B cell (primary cell): ENCODE results near the gene RNF26. TPM values are rescaled to one million over a fixed set of nuclear protein-coding genes. Genes with fewer than 3 reads are reported as not detected.

ENCODE experiments used
- ATAC-seq: fragments of 200-7000 bp; cut with Tn5 transposase; one replicate; pipeline ENCODE4 v1.10.0; 2021; ENCODE audit warnings: low read depth, mild to moderate bottlenecking, moderate number of reproducible peaks, moderate library complexity
- CTCF ChIA-PET: fragments of 350-600 bp; sonication (Branson Sonifier 250); formaldehyde crosslinking; loops from one replicate; lab custom pipeline; 2021; ENCODE audit warnings: antibody characterized with exemption, inconsistent platforms; lab: Charles Lee
- POLR2A ChIA-PET: fragments of 350-600 bp; sonication (Branson Sonifier 250); formaldehyde crosslinking; loops from one replicate; lab custom pipeline; 2021; ENCODE audit warnings: antibody characterized with exemption; lab: Charles Lee
- DNase-seq: peaks from one replicate; pipeline ENCODE4 v3.0.0; 2013
- H2AFZ ChIP-seq: 2 replicates; pipeline ENCODE4 v1.6.1; 2012; ENCODE audit warnings: mild to moderate bottlenecking, low read depth, low read length; ENCODE audit not compliant: insufficient read depth, poor library complexity, severe bottlenecking
- H3K27ac ChIP-seq, 2 donors: 1 replicate in 1 of 2; 2 replicates in 1 of 2; pipeline ENCODE4 v1.5.1; 2012 to 2013; ENCODE audit warnings: low read length in 2 of 2, mild to moderate bottlenecking in 2 of 2, moderate library complexity in 1 of 2
- H3K27me3 ChIP-seq, 4 experiments: fragments of 200-600 bp in 1 of 4; sonication (generic) in 1 of 4; replicated peaks in 1 of 4; 1 replicate in 2 of 4; 2 replicates in 2 of 4; pipeline versions ENCODE4 v1.6.1 to v1.7.0; 2013 to 2016; ENCODE audit warnings: low read length in 3 of 4, mild to moderate bottlenecking in 2 of 4, mixed read lengths in 1 of 4, moderate library complexity in 1 of 4; ENCODE audit not compliant: insufficient read depth in 4 of 4, control insufficient read depth in 3 of 4; ENCODE audit errors: control extremely low read depth in 1 of 4
- H3K36me3 ChIP-seq, 2 experiments: replicated peaks in 1 of 2; 1 replicate in 1 of 2; 2 replicates in 1 of 2; pipeline versions ENCODE4 v1.6.1 to v1.7.1; 2013; ENCODE audit warnings: low read length in 1 of 2; ENCODE audit not compliant: insufficient read depth in 2 of 2, control insufficient read depth in 1 of 2; ENCODE audit errors: control extremely low read depth in 1 of 2, extremely low read depth in 1 of 2
- H3K4me1 ChIP-seq, 2 donors: fragments of 200-600 bp in 1 of 2; sonication (generic) in 1 of 2; 1 replicate in 1 of 2; 2 replicates in 1 of 2; pipeline versions ENCODE4 v1.5.1 to v1.6.1; 2013 to 2017; ENCODE audit warnings: low read length in 2 of 2; ENCODE audit not compliant: control insufficient read depth in 2 of 2, insufficient read depth in 2 of 2
- H3K4me2 ChIP-seq: replicated peaks from 2 replicates; pipeline ENCODE3; 2012; ENCODE audit warnings: mild to moderate bottlenecking, low read depth, low read length; ENCODE audit not compliant: poor library complexity, severe bottlenecking
- H3K4me3 ChIP-seq, 5 experiments: fragments of 200-600 bp in 1 of 5; sonication (generic) in 1 of 5; 1 replicate in 3 of 5; 2 replicates in 2 of 5; pipeline versions ENCODE4 v1.5.1 to v1.7.0; 2011 to 2016; ENCODE audit warnings: low read length in 4 of 5, mild to moderate bottlenecking in 4 of 5, low read depth in 2 of 5, control low read depth in 1 of 5, moderate library complexity in 1 of 5; ENCODE audit not compliant: insufficient read depth in 1 of 5; ENCODE audit errors: control extremely low read depth in 1 of 5, extremely low read depth in 1 of 5
- H3K79me2 ChIP-seq: fragments of 200-600 bp; sonication (generic); one replicate; pipeline ENCODE4 v1.6.0; 2016; ENCODE audit warnings: low read length; ENCODE audit not compliant: control insufficient read depth, insufficient read depth
- H3K9ac ChIP-seq: fragments of 200-600 bp; sonication (generic); 2 replicates; pipeline ENCODE4 v1.6.1; 2017; ENCODE audit warnings: mild to moderate bottlenecking, low read length, moderate library complexity
- H3K9me3 ChIP-seq, 3 donors: one replicate each; pipeline versions ENCODE4 v1.6.1 to v1.7.1; 2013; ENCODE audit warnings: low read length in 2 of 3; ENCODE audit not compliant: control insufficient read depth in 2 of 3, insufficient read depth in 1 of 3; ENCODE audit errors: control extremely low read depth in 1 of 3
- H4K20me1 ChIP-seq: 2 replicates; pipeline ENCODE4 v1.6.0; 2012; ENCODE audit warnings: mild to moderate bottlenecking, low read length; ENCODE audit not compliant: insufficient read depth, control insufficient read depth, poor library complexity, severe bottlenecking
- H3K27ac Mint-ChIP-seq: one replicate; pipeline ENCODE4 v1.8.0; 2021; ENCODE audit warnings: mixed read lengths
- H3K27me3 Mint-ChIP-seq: one replicate; pipeline ENCODE4 v1.8.0; 2021; ENCODE audit warnings: mixed read lengths
- H3K4me1 Mint-ChIP-seq: one replicate; pipeline ENCODE4 v1.8.0; 2021; ENCODE audit warnings: mixed read lengths
- H3K4me3 Mint-ChIP-seq: one replicate; pipeline ENCODE4 v1.8.0; 2021; ENCODE audit warnings: mixed read lengths
- H3K9me3 Mint-ChIP-seq: one replicate; pipeline ENCODE4 v1.8.0; 2022; ENCODE audit warnings: mixed read lengths; ENCODE audit not compliant: insufficient read depth
- EZH2 ChIP-seq: IDR thresholded peaks from 2 replicates; pipeline ENCODE4 v1.6.1; 2012; ENCODE audit warnings: borderline replicate concordance, low read depth, mild to moderate bottlenecking, moderate library complexity, low read length; ENCODE audit not compliant: insufficient read depth, poor library complexity, severe bottlenecking
- WGBS: methylation state at CpG from one replicate; pipeline ENCODE4 v1.1.5; 2013; ENCODE audit warnings: missing lambda C conversion rate; ENCODE audit not compliant: insufficient coverage; 5-methylcytosine and 5-hydroxymethylcytosine counted together
- intact Hi-C: fragments of 100-400 bp; cut with micrococcal nuclease; formaldehyde crosslinking; loops from one replicate; pipeline ENCODE4 v1.10.0; 2022
- polyA plus RNA-seq: library from polyadenylated mRNA; depleted of rRNA; stranded (reverse); fragments of >200 nt; gene quantifications from 2 replicates; pipeline ENCODE4 v1.2.3, GENCODE V29; 2012
- total RNA-seq, 2 donors: library from RNA; stranded (reverse); fragments of 120-200 nt in 1 of 2; gene quantifications; 1 replicate in 1 of 2; 2 replicates in 1 of 2; pipeline versions ENCODE4 v1.2.3 to v1.2.4, GENCODE V29; 2013 to 2022
- TF ChIP-seq, protein P1 (sequence below): fragments of 200-600 bp; IDR thresholded peaks from one replicate; pipeline ENCODE4 v1.8.0; 2022; ENCODE audit warnings: antibody characterized with exemption, mild to moderate bottlenecking

Gene RNF26
- total and polyA plus RNA-seq, 2 donors (not counting 1 experiment from before 2014, with no cell fraction given) = 15.5 to 21.8 TPM

DNA sequence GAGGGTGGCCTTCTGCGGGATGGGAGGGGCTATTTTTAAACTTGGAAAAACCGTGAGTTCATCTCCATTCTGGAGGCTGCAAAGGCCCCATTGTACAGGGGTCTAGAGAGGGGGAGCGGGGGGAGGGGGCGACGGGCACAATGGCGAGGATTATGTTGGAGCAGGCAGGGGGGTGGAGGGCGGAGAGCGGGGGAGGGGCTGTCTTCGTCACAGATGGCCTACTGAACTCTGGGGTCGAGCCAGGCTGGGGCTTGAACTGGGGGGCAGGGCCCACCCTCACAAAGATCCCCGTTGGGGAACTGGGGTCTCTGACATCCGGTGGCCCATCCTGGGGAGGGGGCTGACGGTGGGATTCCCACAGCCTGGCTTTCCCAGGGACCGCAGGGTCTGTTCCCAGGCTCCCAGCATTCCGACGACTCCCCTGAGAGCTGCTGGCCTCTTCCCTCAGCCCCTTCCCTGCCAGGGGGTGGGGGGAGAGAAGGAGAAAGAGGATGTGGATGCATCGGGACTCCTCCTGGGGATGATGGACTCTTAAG lies 14.0 kb upstream of the RNF26 start:
- Histone ChIP-seq H3K9ac (peak overlapping the region; percentile 74), H3K4me1 (peaks cover 25 to 48% of the 10 kb centered on the region in 2 donors), H4K20me1 (no peaks in the 10 kb centered on the region), H3K36me3 (no peaks in the 10 kb centered on the region), H3K9me3 (peaks cover 0 to 9% (median 0%) of the 10 kb centered on the region in 3 donors), H3K4me2 (peak overlapping the region; percentile 97), H3K79me2 (no peaks in the 10 kb centered on the region), H3K4me3 (peak overlapping the region in 4 of 5 experiments; percentile 53 to 67 (median 62)), H2AFZ (peak overlapping the region; percentile 92), H3K27me3 (peaks cover 0 to 45% (median 17%) of the 10 kb centered on the region in 4 experiments), H3K27ac (peak overlapping the region in 1 of 2 donors; percentile 19)
- ChIA-PET POLR2A (no interaction called here), CTCF (interaction anchor here (1.1 to 4.5 kb wide), 5 partner anchors 12 to 253 kb away, joined by 3 to 45 read pairs (median 5); no protein-coding TSS in a partner anchor)
- Mint-ChIP-seq H3K27me3 (peaks cover 11% of the 10 kb centered on the region), H3K4me3 (peak overlapping the region; percentile 59), H3K9me3 (no peaks in the 10 kb centered on the region), H3K4me1 (peaks cover 35% of the 10 kb centered on the region), H3K27ac (no peak overlapping the region)
- 53% methylated on average over 10 of the region's 17 CpGs for WGBS
- no peak for ATAC-seq
- DNase-seq = no peak
- intact Hi-C loops = no loop called here
- TF ChIP-seq EZH2 = no peak
- TF ChIP-seq, protein P1, sequence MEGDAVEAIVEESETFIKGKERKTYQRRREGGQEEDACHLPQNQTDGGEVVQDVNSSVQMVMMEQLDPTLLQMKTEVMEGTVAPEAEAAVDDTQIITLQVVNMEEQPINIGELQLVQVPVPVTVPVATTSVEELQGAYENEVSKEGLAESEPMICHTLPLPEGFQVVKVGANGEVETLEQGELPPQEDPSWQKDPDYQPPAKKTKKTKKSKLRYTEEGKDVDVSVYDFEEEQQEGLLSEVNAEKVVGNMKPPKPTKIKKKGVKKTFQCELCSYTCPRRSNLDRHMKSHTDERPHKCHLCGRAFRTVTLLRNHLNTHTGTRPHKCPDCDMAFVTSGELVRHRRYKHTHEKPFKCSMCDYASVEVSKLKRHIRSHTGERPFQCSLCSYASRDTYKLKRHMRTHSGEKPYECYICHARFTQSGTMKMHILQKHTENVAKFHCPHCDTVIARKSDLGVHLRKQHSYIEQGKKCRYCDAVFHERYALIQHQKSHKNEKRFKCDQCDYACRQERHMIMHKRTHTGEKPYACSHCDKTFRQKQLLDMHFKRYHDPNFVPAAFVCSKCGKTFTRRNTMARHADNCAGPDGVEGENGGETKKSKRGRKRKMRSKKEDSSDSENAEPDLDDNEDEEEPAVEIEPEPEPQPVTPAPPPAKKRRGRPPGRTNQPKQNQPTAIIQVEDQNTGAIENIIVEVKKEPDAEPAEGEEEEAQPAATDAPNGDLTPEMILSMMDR = no peak
